Naive thymus-derived CD4-positive, alpha-beta T cell (primary cell): Measurements from ENCODE around the gene FAM117B. TPM values are rescaled to one million over a fixed set of nuclear protein-coding genes. Genes with fewer than 3 reads are reported as not detected.

ENCODE experiments used
- ATAC-seq: fragments of 150-1000 bp; cut with Tn5 transposase; 2 replicates; pipeline ENCODE4 v1.10.0; 2021; ENCODE audit warnings: mild to moderate bottlenecking, moderate library complexity
- CTCF ChIA-PET: fragments of 350-600 bp; sonication (Branson Sonifier 250); formaldehyde crosslinking; loops from one replicate; lab custom pipeline; 2021; ENCODE audit warnings: antibody characterized with exemption; lab: Charles Lee
- POLR2A ChIA-PET: fragments of 350-600 bp; sonication (Branson Sonifier 250); formaldehyde crosslinking; loops from one replicate; lab custom pipeline; 2021; ENCODE audit warnings: antibody characterized with exemption, inconsistent platforms; lab: Charles Lee
- DNase-seq, 9 donors: peaks; one replicate each; pipeline versions ENCODE4 v3.0.0 to v3.0.0-alpha.2; 2020 to 2022; ENCODE audit warnings: mixed read lengths in 1 of 9
- H3K27ac ChIP-seq: one replicate; pipeline ENCODE4 v1.7.0; 2013; ENCODE audit warnings: mild to moderate bottlenecking, low read depth, low read length, moderate library complexity
- H3K27me3 ChIP-seq, 2 donors: one replicate each; pipeline ENCODE4 v1.7.0; 2013; ENCODE audit warnings: low read length in 2 of 2, mild to moderate bottlenecking in 2 of 2, moderate library complexity in 2 of 2; ENCODE audit not compliant: control insufficient read depth in 2 of 2, insufficient read depth in 2 of 2
- H3K36me3 ChIP-seq, 3 experiments: 1 replicate in 2 of 3; 2 replicates in 1 of 3; pipeline ENCODE4 v1.7.0; 2013; ENCODE audit warnings: low read length in 3 of 3, mild to moderate bottlenecking in 3 of 3, moderate library complexity in 1 of 3; ENCODE audit not compliant: insufficient read depth in 3 of 3, control insufficient read depth in 2 of 3
- H3K4me1 ChIP-seq, 2 donors: one replicate each; pipeline ENCODE4 v1.7.0; 2013; ENCODE audit warnings: low read length in 2 of 2, mild to moderate bottlenecking in 2 of 2, moderate library complexity in 1 of 2; ENCODE audit not compliant: control insufficient read depth in 2 of 2, insufficient read depth in 2 of 2
- H3K4me3 ChIP-seq: 2 replicates; pipeline ENCODE4 v1.7.0; 2013; ENCODE audit warnings: mild to moderate bottlenecking, low read length
- H3K9me3 ChIP-seq, 3 experiments: 1 replicate in 2 of 3; 2 replicates in 1 of 3; pipeline ENCODE4 v1.7.0; 2013; ENCODE audit warnings: low read length in 3 of 3; ENCODE audit not compliant: control insufficient read depth in 2 of 3
- H3K27ac Mint-ChIP-seq, 9 donors: one replicate each; pipeline ENCODE4 v1.8.0; 2020 to 2022; ENCODE audit warnings: mixed read lengths in 9 of 9, mild to moderate bottlenecking in 8 of 9, moderate library complexity in 5 of 9, inconsistent platforms in 2 of 9
- H3K27me3 Mint-ChIP-seq, 5 donors: one replicate each; pipeline ENCODE4 v1.8.0; 2021 to 2022; ENCODE audit warnings: mixed read lengths in 5 of 5, mild to moderate bottlenecking in 1 of 5
- H3K36me3 Mint-ChIP-seq, 5 donors: one replicate each; pipeline ENCODE4 v1.8.0; 2020 to 2022; ENCODE audit warnings: mixed read lengths in 5 of 5, mild to moderate bottlenecking in 3 of 5, inconsistent platforms in 1 of 5
- H3K4me1 Mint-ChIP-seq, 7 donors: one replicate each; pipeline ENCODE4 v1.8.0; 2020 to 2022; ENCODE audit warnings: mixed read lengths in 7 of 7, mild to moderate bottlenecking in 3 of 7, inconsistent platforms in 1 of 7
- H3K4me3 Mint-ChIP-seq, 10 donors: one replicate each; pipeline ENCODE4 v1.8.0; 2020 to 2022; ENCODE audit warnings: mild to moderate bottlenecking in 10 of 10, mixed read lengths in 10 of 10, moderate library complexity in 6 of 10, inconsistent platforms in 2 of 10
- H3K9me3 Mint-ChIP-seq, 11 donors: one replicate each; pipeline ENCODE4 v1.8.0; 2020 to 2022; ENCODE audit warnings: mixed read lengths in 11 of 11, mild to moderate bottlenecking in 4 of 11, inconsistent platforms in 1 of 11, moderate library complexity in 1 of 11
- intact Hi-C, 2 donors: fragments of 100-400 bp; cut with micrococcal nuclease; formaldehyde crosslinking; loops; one replicate each; pipeline ENCODE4 v1.15.1; 2023
- polyA plus RNA-seq, 2 donors: library from polyadenylated mRNA; unstranded; fragments of 300-500 nt; fragmentation: Illumina TruSeq; gene quantifications; one replicate each; pipeline ENCODE4 v1.2.3, GENCODE V29; 2021
- total RNA-seq, 6 experiments: library from RNA in 5 of 6; stranded (reverse) in 5 of 6; gene quantifications; 1 replicate in 5 of 6; 2 replicates in 1 of 6; pipeline ENCODE4 v1.2.3 and lab custom pipeline; 2021 to 2026

The FAM117B gene
- total and polyA plus RNA-seq, 7 experiments from 2014 or later = 12.8 to 57.9 (median 46.5) TPM

DNA sequence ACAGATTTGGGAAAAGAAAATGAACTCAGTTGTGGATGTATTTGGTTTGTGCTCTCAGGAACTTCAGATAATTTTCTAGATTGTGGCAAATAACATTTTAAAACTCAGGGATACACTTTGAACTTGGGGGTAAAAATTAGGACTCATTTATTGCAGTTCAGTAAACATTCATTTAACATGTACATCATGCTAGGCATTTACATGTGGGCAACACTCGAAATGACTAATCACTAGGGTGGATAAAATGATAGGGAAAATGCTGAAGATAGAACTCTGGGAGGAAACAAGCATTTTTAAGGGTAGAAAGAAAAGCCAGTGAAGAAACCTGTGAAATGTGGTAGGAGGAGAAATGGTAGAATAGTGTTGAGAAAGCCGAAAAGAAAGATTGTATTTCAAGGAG is 7.8 kb downstream of the FAM117B start:
- H3K4me3 ChIP-seq = peak overlapping the region; percentile 26
- intact Hi-C loops = loop anchor here (2.0 kb wide), 2 partner anchors 14 to 54 kb away; no protein-coding TSS in a partner anchor
- ATAC-seq = no peak

DNA sequence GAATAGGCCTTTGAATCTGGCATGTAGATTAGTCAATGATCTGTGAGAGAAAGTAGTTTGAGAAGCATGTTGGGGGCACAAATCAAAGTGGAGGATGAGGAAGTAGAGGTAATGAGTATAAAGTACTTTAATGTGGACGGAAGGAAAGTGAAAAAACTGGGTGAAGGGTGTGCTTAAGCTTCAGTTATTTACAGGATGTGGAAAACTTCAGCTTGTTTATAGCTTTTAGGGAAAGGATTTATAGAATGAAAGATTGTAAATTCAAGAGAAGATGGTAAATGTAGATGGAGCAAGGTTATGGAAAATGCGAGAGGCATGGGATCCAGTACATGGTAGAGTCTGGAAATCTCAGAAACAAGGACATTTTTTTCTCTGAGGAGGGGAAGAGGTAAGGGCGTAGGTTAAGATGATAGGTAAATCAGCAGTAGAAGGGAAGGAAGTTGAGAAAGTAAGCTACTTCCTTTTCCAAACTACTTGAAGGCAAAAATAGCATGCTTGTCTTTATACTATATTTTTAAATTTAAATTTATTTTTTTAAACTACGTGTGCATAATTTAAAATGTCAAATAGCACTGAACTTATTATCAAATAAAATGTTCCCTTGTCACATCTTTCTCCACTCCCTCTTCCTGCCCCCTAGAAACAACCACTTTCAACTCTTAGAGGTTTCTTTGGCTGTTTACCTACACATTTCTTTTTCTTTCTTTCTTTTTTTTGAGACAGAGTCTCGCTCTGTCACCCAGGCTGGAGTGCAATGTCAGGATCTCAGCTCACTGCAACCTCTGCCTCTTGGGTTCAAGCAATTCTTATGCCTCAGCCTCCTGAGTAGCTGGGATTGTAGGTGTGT is 8.5 kb downstream of the FAM117B start:
- DNase-seq (peak in 7 of 9 donors; percentile 63 to 85 (median 79)), ATAC-seq (peak; percentile 76)
- H3K27ac Mint-ChIP-seq = peak overlapping the region in 5 of 9 donors; percentile 84 to 91 (median 86)
- POLR2A ChIA-PET = interaction anchor here (0.6 to 7.8 kb wide), 14 partner anchors 9 to 268 kb away, joined by 3 to 130 read pairs (median 6); partner anchors contain the start of genes CARF, FAM117B and WDR12
- Histone ChIP-seq H3K36me3 (no peaks in the 10 kb centered on the region), H3K27me3 (no peaks in the 10 kb centered on the region), H3K4me3 (peak overlapping the region; percentile 44), H3K27ac (peak overlapping the region; percentile 65), H3K9me3 (no peaks in the 10 kb centered on the region), H3K4me1 (peaks cover 19 to 55% of the 10 kb centered on the region in 2 donors)
- no peaks in the 10 kb centered on the region for H3K27me3 Mint-ChIP-seq
- H3K4me3 Mint-ChIP-seq = peak overlapping the region in 6 of 10 donors; percentile 74 to 86 (median 79)
- no peaks in the 10 kb centered on the region for H3K9me3 Mint-ChIP-seq
- CTCF ChIA-PET = interaction anchor here (0.7 to 1.5 kb wide), 5 partner anchors 9 to 27 kb away, joined by 3 to 4 read pairs (median 3); partner anchors contain the start of gene FAM117B
- intact Hi-C loops = loop anchor here (1.0 to 2.0 kb wide), 5 partner anchors 9 to 54 kb away; partner anchors contain the start of gene FAM117B (in 1 of the 2)
- peaks cover 0 to 5% (median under 1%) of the 10 kb centered on the region in 5 donors for H3K36me3 Mint-ChIP-seq
- H3K4me1 Mint-ChIP-seq = peaks cover 31 to 72% (median 58%) of the 10 kb centered on the region in 7 donors

More for the DNA sequence above, 7.8 kb downstream of the FAM117B start:
- Mint-ChIP-seq H3K27me3 (no peaks in the 10 kb centered on the region), H3K27ac (no peak overlapping the region), H3K4me3 (no peak overlapping the region), H3K4me1 (peaks cover 30 to 72% (median 57%) of the 10 kb centered on the region in 7 donors), H3K9me3 (no peaks in the 10 kb centered on the region), H3K36me3 (peaks cover 0 to 5% (median 4%) of the 10 kb centered on the region in 5 donors)
- peaks cover 25 to 56% of the 10 kb centered on the region in 2 donors for H3K4me1 ChIP-seq
- no peaks in the 10 kb centered on the region for H3K27me3 ChIP-seq
- ChIA-PET POLR2A (interaction anchor here (0.6 to 7.8 kb wide), 11 partner anchors 8 to 269 kb away, joined by 3 to 130 read pairs (median 7); partner anchors contain the start of genes CARF, FAM117B and WDR12), CTCF (interaction anchor here (0.7 to 1.2 kb wide), 4 partner anchors 8 to 27 kb away, joined by 3 to 4 read pairs (median 3); partner anchors contain the start of gene FAM117B)
- no peak for DNase-seq
- no peaks in the 10 kb centered on the region for H3K9me3 ChIP-seq
- H3K27ac ChIP-seq = peak overlapping the region; percentile 65
- no peaks in the 10 kb centered on the region for H3K36me3 ChIP-seq

DNA sequence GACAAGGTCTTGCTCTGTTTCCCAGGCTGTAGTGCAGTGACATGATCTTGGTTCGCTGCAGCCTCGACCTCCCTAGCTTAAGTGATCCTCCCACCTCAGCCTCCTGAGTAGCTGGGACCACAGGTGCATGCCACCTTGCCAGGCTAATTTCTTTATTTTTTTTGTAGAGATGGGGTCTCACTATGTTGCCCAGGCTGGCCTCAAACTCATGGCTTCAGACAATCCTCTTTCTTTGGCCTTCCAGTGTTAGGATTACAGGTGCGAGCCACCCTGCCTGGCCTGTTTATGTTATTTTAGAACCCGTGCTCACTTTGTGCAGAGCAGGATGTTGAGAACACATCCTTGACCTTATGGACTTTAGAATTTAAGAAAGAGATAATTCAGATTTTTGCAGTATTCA is 17.4 kb downstream of the FAM117B start:
- Histone ChIP-seq H3K9me3 (no peaks in the 10 kb centered on the region), H3K27ac (no peak overlapping the region), H3K4me1 (peaks cover 0 to 61% of the 10 kb centered on the region in 2 donors), H3K4me3 (no peak overlapping the region), H3K36me3 (no peaks in the 10 kb centered on the region), H3K27me3 (no peaks in the 10 kb centered on the region)
- ATAC-seq (no peak), DNase-seq (no peak)
- Mint-ChIP-seq H3K4me1 (peaks cover 51 to 96% (median 82%) of the 10 kb centered on the region in 7 donors), H3K36me3 (peaks cover 0 to 10% (median 7%) of the 10 kb centered on the region in 5 donors), H3K4me3 (peak overlapping the region in 6 of 10 donors; percentile 45 to 89 (median 64)), H3K27ac (peak overlapping the region in 8 of 9 donors; percentile 3 to 93 (median 80)), H3K27me3 (no peaks in the 10 kb centered on the region), H3K9me3 (peaks cover 0 to 5% (median 0%) of the 10 kb centered on the region in 11 donors)
- CTCF ChIA-PET = no interaction called here
- intact Hi-C loops = loop anchor here in 1 of 2 donors (1.0 kb wide), 1 partner anchor 9 kb away; no protein-coding TSS in a partner anchor
- POLR2A ChIA-PET = interaction anchor here (0.9 to 1.9 kb wide), 3 partner anchors 9 to 17 kb away, joined by 4 to 8 read pairs (median 4); partner anchors contain the start of gene FAM117B

DNA sequence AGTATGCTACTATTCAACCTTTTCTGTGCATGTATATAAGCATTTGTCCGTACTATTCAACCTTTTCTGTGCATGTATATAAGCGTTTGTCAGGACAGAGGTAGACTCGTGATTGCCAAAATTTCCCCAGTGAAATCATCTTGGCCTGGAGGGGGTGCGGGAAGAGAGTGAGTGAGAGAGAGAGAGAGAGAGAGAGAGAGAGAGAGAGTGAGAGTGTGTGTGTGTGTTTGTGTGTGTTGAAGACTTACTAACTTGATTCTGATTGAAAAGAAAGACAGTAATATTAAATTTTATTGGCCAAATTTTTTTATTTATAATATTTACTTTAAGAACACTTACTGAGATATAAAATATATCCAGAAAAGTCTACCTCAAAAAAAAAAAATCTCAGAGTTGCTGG is 19.1 kb downstream of the FAM117B start:
- Histone ChIP-seq H3K36me3 (no peaks in the 10 kb centered on the region), H3K27ac (no peak overlapping the region), H3K4me3 (no peak overlapping the region), H3K4me1 (peaks cover 0 to 71% of the 10 kb centered on the region in 2 donors), H3K9me3 (no peaks in the 10 kb centered on the region), H3K27me3 (no peaks in the 10 kb centered on the region)
- ChIA-PET CTCF (no interaction called here), POLR2A (interaction anchor here (1.5 to 1.9 kb wide), 2 partner anchors 17 to 18 kb away, joined by 3 to 8 read pairs; partner anchors contain the start of gene FAM117B)
- intact Hi-C loops = no loop called here
- Mint-ChIP-seq H3K9me3 (peaks cover 0 to 5% (median 0%) of the 10 kb centered on the region in 11 donors), H3K27me3 (no peaks in the 10 kb centered on the region), H3K36me3 (peaks cover 0 to 10% (median 7%) of the 10 kb centered on the region in 5 donors), H3K27ac (peak overlapping the region; percentile 3 to 93 (median 74)), H3K4me1 (peaks cover 53 to 98% (median 88%) of the 10 kb centered on the region in 7 donors), H3K4me3 (peak overlapping the region in 9 of 10 donors; percentile 14 to 89 (median 65))
- DNase-seq (no peak), ATAC-seq (no peak)

DNA sequence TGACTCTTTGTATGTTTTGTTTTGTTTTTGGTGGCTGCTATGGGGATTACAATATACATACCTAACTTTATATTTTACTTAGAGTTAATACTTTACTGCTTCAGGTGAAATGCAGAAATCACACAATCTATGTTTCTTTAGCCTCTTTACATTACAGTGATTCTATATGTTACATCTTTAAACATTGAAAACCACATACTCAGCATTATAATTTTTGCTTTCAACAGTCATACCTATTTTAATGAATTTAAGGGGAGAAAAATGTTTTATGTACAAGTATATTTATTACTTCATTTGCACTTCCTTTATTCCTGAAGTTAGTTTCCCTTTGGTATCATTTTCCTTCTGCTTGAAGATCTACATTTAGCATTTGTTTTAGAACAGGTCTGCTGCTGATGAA is 23.1 kb downstream of the FAM117B start:
- intact Hi-C loops = loop anchor here (1.0 to 2.0 kb wide), 3 partner anchors 8 to 15 kb away; no protein-coding TSS in a partner anchor
- Histone ChIP-seq H3K36me3 (no peaks in the 10 kb centered on the region), H3K27me3 (no peaks in the 10 kb centered on the region), H3K4me3 (no peak overlapping the region), H3K27ac (peak overlapping the region; percentile 3), H3K9me3 (no peaks in the 10 kb centered on the region), H3K4me1 (peaks cover 0 to 62% of the 10 kb centered on the region in 2 donors)
- peaks cover 0 to 1% (median 0%) of the 10 kb centered on the region in 11 donors for H3K9me3 Mint-ChIP-seq
- H3K27ac Mint-ChIP-seq = peak overlapping the region in 8 of 9 donors; percentile 39 to 93 (median 84)
- ChIA-PET CTCF (no interaction called here), POLR2A (interaction anchor here (0.8 to 3.1 kb wide), 4 partner anchors 10 to 77 kb away, joined by 4 to 28 read pairs (median 12); partner anchors contain the start of gene FAM117B)
- peaks cover 0 to 13% (median 9%) of the 10 kb centered on the region in 5 donors for H3K36me3 Mint-ChIP-seq
- H3K4me1 Mint-ChIP-seq = peaks cover 48 to 98% (median 91%) of the 10 kb centered on the region in 7 donors
- DNase-seq (no peak), ATAC-seq (no peak)
- H3K27me3 Mint-ChIP-seq = no peaks in the 10 kb centered on the region
- peak overlapping the region in 9 of 10 donors; percentile 56 to 89 (median 68) for H3K4me3 Mint-ChIP-seq

DNA sequence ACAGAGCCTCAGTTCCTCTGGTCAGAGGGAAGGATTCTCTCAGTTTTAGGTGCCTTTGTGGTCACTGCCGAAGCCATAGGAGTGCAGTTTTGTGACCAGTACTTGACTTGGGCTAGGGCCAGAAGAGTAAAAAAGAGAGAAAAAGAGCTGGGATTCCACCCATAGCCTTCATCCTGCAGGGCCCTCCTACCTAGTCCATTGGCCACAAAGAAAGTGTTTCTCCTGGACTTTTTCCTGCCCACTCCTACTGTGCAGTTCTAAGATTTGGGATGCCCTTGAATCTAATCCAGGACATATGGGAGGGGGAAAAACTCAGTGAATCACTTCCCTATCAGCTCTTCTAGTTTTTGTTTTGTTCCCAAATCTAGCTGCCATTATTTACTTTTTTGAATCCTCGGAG is 26.0 kb downstream of the FAM117B start:
- Mint-ChIP-seq H3K4me1 (peaks cover 42 to 98% (median 87%) of the 10 kb centered on the region in 7 donors), H3K27ac (peak overlapping the region in 6 of 9 donors; percentile 30 to 87 (median 78)), H3K9me3 (peaks cover 0 to 1% (median 0%) of the 10 kb centered on the region in 11 donors), H3K4me3 (peak overlapping the region in 6 of 10 donors; percentile 35 to 89 (median 56)), H3K36me3 (peaks cover 0 to 13% (median 9%) of the 10 kb centered on the region in 5 donors), H3K27me3 (no peaks in the 10 kb centered on the region)
- H3K36me3 ChIP-seq = no peaks in the 10 kb centered on the region
- no peaks in the 10 kb centered on the region for H3K9me3 ChIP-seq
- intact Hi-C loops = no loop called here
- no peak overlapping the region for H3K27ac ChIP-seq
- no peaks in the 10 kb centered on the region for H3K27me3 ChIP-seq
- POLR2A ChIA-PET = interaction anchor here (1.2 to 11.8 kb wide), 5 partner anchors 9 to 25 kb away, joined by 3 to 108 read pairs (median 8); partner anchors contain the start of gene FAM117B
- CTCF ChIA-PET = no interaction called here
- H3K4me3 ChIP-seq = no peak overlapping the region
- H3K4me1 ChIP-seq = peaks cover 0 to 56% of the 10 kb centered on the region in 2 donors
- ATAC-seq (no peak), DNase-seq (no peak)
